H9 (cell line): ENCODE data around the gene VAV2. TPM values are rescaled to one million over a fixed set of nuclear protein-coding genes. Genes with fewer than 3 reads are reported as not detected.

ENCODE experiments used
- DNase-seq: peaks from one replicate; pipeline ENCODE4 v3.0.0-alpha.2; 2017
- H2AFZ ChIP-seq: one replicate; pipeline ENCODE4 v1.6.1; 2013; ENCODE audit warnings: mild to moderate bottlenecking, low read length, control low read depth, moderate library complexity
- H2AK5ac ChIP-seq: 2 replicates; pipeline ENCODE4 v1.6.1; 2013; ENCODE audit warnings: low read length, control low read depth, mixed read lengths; ENCODE audit not compliant: insufficient read length
- H2BK120ac ChIP-seq: one replicate; pipeline ENCODE4 v1.6.1; 2013; ENCODE audit warnings: low read depth, mild to moderate bottlenecking, low read length, control low read depth, inconsistent platforms; ENCODE audit not compliant: poor library complexity, severe bottlenecking
- H2BK12ac ChIP-seq: 2 replicates; pipeline ENCODE4 v1.6.1; 2013; ENCODE audit warnings: low read length, control low read depth, mixed read lengths, low read depth; ENCODE audit not compliant: insufficient read length
- H2BK15ac ChIP-seq: 2 replicates; pipeline ENCODE4 v1.6.1; 2013; ENCODE audit warnings: low read depth, low read length, control low read depth
- H2BK20ac ChIP-seq: one replicate; pipeline ENCODE4 v1.6.1; 2013; ENCODE audit warnings: low read depth, mild to moderate bottlenecking, low read length, control low read depth, inconsistent platforms; ENCODE audit not compliant: poor library complexity, severe bottlenecking
- H2BK5ac ChIP-seq: 2 replicates; pipeline ENCODE4 v1.6.1; 2013; ENCODE audit warnings: low read length, control low read depth, mixed read lengths; ENCODE audit not compliant: insufficient read length
- H3K14ac ChIP-seq: 2 replicates; pipeline ENCODE4 v1.6.1; 2013; ENCODE audit warnings: low read length, control low read depth; ENCODE audit not compliant: insufficient read depth
- H3K18ac ChIP-seq: 2 replicates; pipeline ENCODE4 v1.6.1; 2013; ENCODE audit warnings: low read depth, mild to moderate bottlenecking, mixed read lengths, low read length, control low read depth; ENCODE audit not compliant: insufficient read length
- H3K23ac ChIP-seq: 2 replicates; pipeline ENCODE4 v1.6.1; 2013; ENCODE audit warnings: low read length, control low read depth, mixed read lengths, low read depth; ENCODE audit not compliant: insufficient read length
- H3K23me2 ChIP-seq: 2 replicates; pipeline ENCODE4 v1.6.1; 2013; ENCODE audit warnings: low read depth, mild to moderate bottlenecking, mixed read lengths, low read length, control low read depth; ENCODE audit not compliant: insufficient read length, poor library complexity, severe bottlenecking
- H3K27ac ChIP-seq: 2 replicates; pipeline ENCODE4 v1.5.1; 2013; ENCODE audit warnings: low read length, control low read depth, mixed read lengths, low read depth; ENCODE audit not compliant: insufficient read length
- H3K27me3 ChIP-seq: 2 replicates; pipeline ENCODE4 v1.6.1; 2013; ENCODE audit warnings: low read length, control low read depth, inconsistent platforms; ENCODE audit not compliant: insufficient read depth
- H3K4ac ChIP-seq: 2 replicates; pipeline ENCODE4 v1.6.1; 2013; ENCODE audit warnings: low read depth, mild to moderate bottlenecking, control low read depth, inconsistent platforms, low read length, moderate library complexity
- H3K4me1 ChIP-seq: 2 replicates; pipeline ENCODE4 v1.6.1; 2013; ENCODE audit warnings: low read length, control low read depth, inconsistent platforms; ENCODE audit not compliant: insufficient read depth
- H3K4me2 ChIP-seq: 2 replicates; pipeline ENCODE4 v1.6.1; 2013; ENCODE audit warnings: low read length, control low read depth, mixed read lengths; ENCODE audit not compliant: insufficient read length, insufficient read depth
- H3K56ac ChIP-seq: 2 replicates; pipeline ENCODE4 v1.6.1; 2013; ENCODE audit warnings: low read depth, mild to moderate bottlenecking, mixed read lengths, low read length, control low read depth; ENCODE audit not compliant: insufficient read length
- H3K79me1 ChIP-seq: 2 replicates; pipeline ENCODE4 v1.6.1; 2013; ENCODE audit warnings: low read depth, mild to moderate bottlenecking, moderate library complexity, low read length, control low read depth, inconsistent platforms; ENCODE audit not compliant: insufficient read depth, poor library complexity, severe bottlenecking
- H3K79me2 ChIP-seq: 2 replicates; pipeline ENCODE4 v1.6.1; 2013; ENCODE audit warnings: low read length, control low read depth, inconsistent platforms; ENCODE audit not compliant: insufficient read depth
- H3K9ac ChIP-seq: 2 replicates; pipeline ENCODE4 v1.6.1; 2013; ENCODE audit warnings: low read length, control low read depth, mixed read lengths; ENCODE audit not compliant: insufficient read length; ENCODE audit errors: extremely low read depth
- H3K9me3 ChIP-seq: one replicate; pipeline ENCODE4 v1.6.1; 2013; ENCODE audit warnings: low read depth, low read length, inconsistent platforms; ENCODE audit not compliant: control insufficient read depth
- H3T11ph ChIP-seq: one replicate; pipeline ENCODE4 v1.6.1; 2013; ENCODE audit warnings: mild to moderate bottlenecking, low read length, control low read depth, inconsistent platforms
- H4K20me1 ChIP-seq: one replicate; pipeline ENCODE4 v1.6.1; 2013; ENCODE audit not compliant: control insufficient read depth, insufficient read length, insufficient read depth
- H4K5ac ChIP-seq: 2 replicates; pipeline ENCODE4 v1.6.1; 2013; ENCODE audit warnings: low read depth, mild to moderate bottlenecking, mixed read lengths, low read length, control low read depth; ENCODE audit not compliant: insufficient read length
- H4K8ac ChIP-seq: replicated peaks from 2 replicates; pipeline ENCODE4 v1.6.1; 2013; ENCODE audit warnings: low read length, control low read depth, mixed read lengths, low read depth; ENCODE audit not compliant: insufficient read length
- H4K91ac ChIP-seq: 2 replicates; pipeline ENCODE4 v1.6.1; 2013; ENCODE audit warnings: low read depth, mild to moderate bottlenecking, moderate library complexity, mixed read lengths, low read length, control low read depth; ENCODE audit not compliant: insufficient read length
- H3K27ac Mint-ChIP-seq, 3 experiments: 2 replicates in 2 of 3; 3 replicates in 1 of 3; pipeline ENCODE4 v1.8.0; 2020 to 2021; ENCODE audit warnings: mixed read lengths in 3 of 3, mild to moderate bottlenecking in 1 of 3, moderate library complexity in 1 of 3
- H3K27me3 Mint-ChIP-seq: 2 replicates; pipeline ENCODE4 v1.8.0; 2021; ENCODE audit warnings: low read depth, mild to moderate bottlenecking, moderate library complexity, mixed read lengths
- H3K36me3 Mint-ChIP-seq, 3 experiments: 2 replicates in 2 of 3; 3 replicates in 1 of 3; pipeline ENCODE4 v1.8.0; 2020 to 2021; ENCODE audit warnings: low read depth in 3 of 3, mixed read lengths in 3 of 3; ENCODE audit not compliant: insufficient read depth in 1 of 3
- H3K4me1 Mint-ChIP-seq, 2 experiments: 2 replicates each; pipeline ENCODE4 v1.8.0; 2020; ENCODE audit warnings: mixed read lengths in 2 of 2
- H3K4me3 Mint-ChIP-seq, 2 experiments: 2 replicates in 1 of 2; 3 replicates in 1 of 2; pipeline ENCODE4 v1.8.0; 2020 to 2021; ENCODE audit warnings: mild to moderate bottlenecking in 2 of 2, mixed read lengths in 2 of 2, moderate library complexity in 1 of 2
- H3K9me3 Mint-ChIP-seq, 2 experiments: 2 replicates in 1 of 2; 3 replicates in 1 of 2; pipeline ENCODE4 v1.8.0; 2020; ENCODE audit warnings: mild to moderate bottlenecking in 2 of 2, mixed read lengths in 2 of 2, moderate library complexity in 1 of 2
- CTCF ChIP-seq: fragments of 200-600 bp; sonication (generic); conservative IDR thresholded peaks from 3 replicates; pipeline ENCODE4 v1.8.0; 2021; ENCODE audit warnings: antibody characterized with exemption, mild to moderate bottlenecking
- WGBS: extraction: QIAGEN DNeasy Blood & Tissue Kit; methylation state at CpG from one replicate; pipeline ENCODE4 v1.1.7; 2013; ENCODE audit warnings: missing lambda C conversion rate, low lambda C conversion rate, mixed read lengths; ENCODE audit not compliant: insufficient read length; ENCODE audit errors: extremely low coverage; 5-methylcytosine and 5-hydroxymethylcytosine counted together
- total RNA-seq: library from RNA; stranded (reverse); gene quantifications from 2 replicates; pipeline ENCODE4 v1.2.1, GENCODE V29; 2021

The VAV2 gene
- total RNA-seq, 1 experiment from 2014 or later: 58.7 TPM

- peaks cover 44% of the 10 kb centered on the region for H3K27me3 Mint-ChIP-seq
- peaks cover 8 to 20% (median 14%) of the 10 kb centered on the region in 3 experiments; a peak in 6 of 7 replicates for H3K36me3 Mint-ChIP-seq
- Histone ChIP-seq H3K27me3 (no peaks in the 10 kb centered on the region), H3K79me1 (no peaks in the 10 kb centered on the region), H2BK20ac (no peak overlapping the region), H2BK12ac (no peak overlapping the region), H4K91ac (no peak overlapping the region), H4K8ac (no peak overlapping the region), H2BK5ac (no peak overlapping the region), H2BK15ac (no peak overlapping the region), H2AFZ (no peak overlapping the region), H3K23ac (no peak overlapping the region), H3K23me2 (no peaks in the 10 kb centered on the region), H4K20me1 (no peaks in the 10 kb centered on the region), H3K79me2 (no peaks in the 10 kb centered on the region), H3K14ac (no peak overlapping the region), H3K4me2 (no peak overlapping the region), H3K4me1 (no peaks in the 10 kb centered on the region), H3K4ac (no peak overlapping the region), H3K9me3 (no peaks in the 10 kb centered on the region), H4K5ac (no peak overlapping the region), H2AK5ac (no peak overlapping the region), H2BK120ac (no peak overlapping the region), H3K18ac (no peak overlapping the region), H3T11ph (no peak overlapping the region), H3K56ac (no peak overlapping the region), H3K9ac (no peak overlapping the region), H3K27ac (no peak overlapping the region)
- H3K27ac Mint-ChIP-seq: no peak overlapping the region
- no peak for TF ChIP-seq CTCF
- 100% methylated on average over 1 of the region's 9 CpGs for WGBS
- peak; percentile 4 for DNase-seq
- H3K4me1 Mint-ChIP-seq: peaks cover 10 to 13% of the 10 kb centered on the region in 2 experiments
- H3K4me3 Mint-ChIP-seq: no peak overlapping the region
- peaks cover 22 to 27% of the 10 kb centered on the region in 2 experiments for H3K9me3 Mint-ChIP-seq
These were observed 237.4 kb downstream of the VAV2 start for GRCh38 chr9:133754688-133755227.
